Stimulated activated CD8-positive, alpha-beta memory T cell treated with anti-CD3 and anti-CD28 coated beads, Interleukin-12 subunit alpha, Interleukin-12 subunit beta, amount 100 ng/mL, for 1 hour (primary cell): ENCODE results near the gene PCBD2.
"Not testable (repeated sequence)": the region's sequence is repeated elsewhere in the genome, so short reads cannot be mapped to it uniquely, and the experiment has no call there.

ENCODE experiments used
- DNase-seq: peaks from one replicate; pipeline ENCODE4 v3.0.0-alpha.2; 2020; ENCODE audit warnings: low read depth

Gene PCBD2

DNA sequence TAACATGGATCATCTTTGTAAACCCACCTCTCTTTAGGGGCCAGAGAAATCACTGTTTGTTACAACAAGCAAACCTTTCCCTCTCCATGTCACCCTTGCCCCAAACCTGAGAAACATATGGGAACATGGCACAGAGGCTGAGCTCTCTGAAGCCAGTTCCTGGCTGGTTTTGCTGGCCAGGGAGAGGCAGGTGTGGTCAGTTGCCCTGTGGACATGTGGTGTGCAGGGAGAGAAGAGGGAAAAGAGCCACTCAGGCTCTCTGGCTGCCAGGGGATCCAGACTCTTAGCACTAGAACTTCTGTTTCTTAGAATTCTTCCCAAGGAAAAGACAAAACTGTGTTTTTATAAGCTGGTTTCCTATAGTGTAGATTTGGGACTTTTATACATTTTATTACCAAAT lies 58.2 kb downstream of the PCBD2 start:
- DNase-seq: no peak

DNA sequence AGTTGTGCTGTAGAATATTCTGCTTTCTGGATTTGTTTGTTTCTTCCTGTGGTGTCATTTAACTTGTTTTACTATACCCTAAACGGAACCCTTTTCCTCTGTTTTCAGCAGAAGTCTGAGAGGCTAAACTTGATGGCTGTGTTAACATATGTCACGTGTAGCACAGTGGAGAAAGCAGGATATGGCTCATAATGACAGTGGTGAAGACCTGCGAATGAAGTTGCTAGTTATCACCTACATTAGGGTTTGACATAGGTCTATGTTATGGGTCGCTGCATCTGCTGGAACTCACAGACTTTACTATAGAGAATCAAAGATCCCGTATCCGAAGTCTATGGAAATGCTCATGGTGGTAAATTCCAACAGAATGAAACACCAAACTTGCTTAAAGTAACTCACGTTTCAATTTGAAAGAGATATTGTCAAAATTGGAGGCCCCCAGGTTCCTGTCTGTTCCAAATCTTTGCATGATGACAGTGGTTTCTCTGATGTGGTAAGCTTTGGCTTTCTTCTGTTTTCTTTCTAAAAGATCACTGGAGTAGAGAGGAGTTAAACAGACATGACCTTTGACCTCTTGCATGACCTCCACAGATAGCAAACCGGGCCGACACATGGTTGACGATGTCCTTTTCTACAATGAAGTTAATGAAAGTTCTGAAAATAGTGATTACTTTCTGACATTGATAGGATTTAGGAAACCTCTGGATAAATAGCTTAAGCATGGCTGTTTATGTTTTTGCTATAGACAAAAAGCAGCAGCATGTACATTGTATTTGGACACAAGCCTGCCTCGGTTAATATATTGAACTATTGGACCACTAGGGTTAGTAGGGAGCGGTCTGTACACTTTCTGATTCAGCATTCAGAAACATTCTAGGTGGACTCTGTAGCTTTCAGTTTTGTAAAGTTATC lies 59.7 kb downstream of the PCBD2 start:
- no peak for DNase-seq

DNA sequence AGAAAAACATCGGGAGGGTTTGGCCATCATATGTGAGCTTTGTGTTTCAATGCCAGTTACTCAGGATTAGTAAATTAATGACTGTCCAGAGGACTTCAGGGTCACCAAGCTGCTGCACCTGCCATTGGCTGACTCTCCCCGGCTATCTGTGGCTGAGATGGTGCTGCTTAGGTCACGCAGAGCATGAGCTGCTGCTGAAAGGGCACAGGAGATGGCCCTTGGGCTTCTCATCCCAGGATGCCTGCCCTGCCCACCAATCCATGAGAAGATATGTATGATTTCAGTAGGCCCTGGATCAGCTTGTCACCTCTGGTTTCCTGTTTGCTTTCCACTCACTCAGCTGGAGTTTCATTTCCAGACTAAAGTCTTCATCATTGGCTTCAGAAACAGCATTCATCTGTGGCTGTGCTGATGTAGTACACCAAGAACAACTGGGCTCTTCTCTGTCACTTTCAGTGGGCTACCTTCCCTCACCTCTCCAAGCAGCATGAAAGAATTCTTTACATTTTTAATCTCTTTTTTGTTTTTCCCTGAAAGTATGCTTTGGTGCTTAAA lies 60.4 kb downstream of the PCBD2 start:
- no peak for DNase-seq

DNA sequence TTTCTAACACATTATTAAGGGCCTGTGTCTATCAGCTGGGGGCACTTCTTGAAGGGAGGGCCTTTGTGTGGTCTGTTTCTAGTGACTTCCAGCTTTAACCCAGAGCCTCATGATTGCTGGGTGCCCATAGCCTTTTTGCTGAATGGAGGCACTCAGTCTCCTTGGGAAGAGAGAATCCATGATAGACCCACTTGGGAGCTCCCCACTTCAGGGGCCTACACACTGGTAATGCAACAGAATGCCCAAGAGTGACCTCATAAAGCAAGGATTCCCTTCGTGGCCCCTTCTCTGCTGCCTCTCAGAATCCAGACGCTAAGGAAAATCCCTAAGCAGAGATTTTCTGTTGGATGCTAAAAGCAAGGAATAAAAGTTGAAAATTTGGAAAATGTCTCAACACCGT lies 62.7 kb downstream of the PCBD2 start, which contains the start of gene CATSPER3:
Gene CATSPER3 (plus strand): TSS at position 301 of the 400 bp plus-strand sequence. CDS start 85 bp downstream, at position 386.
- DNase-seq: no peak

DNA sequence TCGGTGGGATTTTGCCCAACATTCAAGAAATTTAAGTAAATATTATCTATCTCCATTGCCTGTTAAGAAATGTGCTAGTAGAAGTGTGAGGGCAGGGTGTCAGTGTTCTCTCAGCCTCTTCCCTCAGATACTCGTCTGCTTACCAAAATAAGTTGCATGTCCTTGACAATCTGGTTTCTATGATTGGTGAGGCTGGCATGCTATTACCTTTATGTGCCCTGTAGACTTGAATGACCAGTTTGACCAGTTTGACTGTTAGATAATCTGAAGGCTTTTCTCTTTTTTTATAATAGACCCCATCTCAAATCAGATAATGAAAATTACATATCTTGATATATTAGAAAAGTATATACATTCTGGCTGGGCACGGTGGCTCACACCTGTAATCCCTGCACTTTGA lies 63.1 kb downstream of the PCBD2 start:
- DNase-seq: no peak

DNA sequence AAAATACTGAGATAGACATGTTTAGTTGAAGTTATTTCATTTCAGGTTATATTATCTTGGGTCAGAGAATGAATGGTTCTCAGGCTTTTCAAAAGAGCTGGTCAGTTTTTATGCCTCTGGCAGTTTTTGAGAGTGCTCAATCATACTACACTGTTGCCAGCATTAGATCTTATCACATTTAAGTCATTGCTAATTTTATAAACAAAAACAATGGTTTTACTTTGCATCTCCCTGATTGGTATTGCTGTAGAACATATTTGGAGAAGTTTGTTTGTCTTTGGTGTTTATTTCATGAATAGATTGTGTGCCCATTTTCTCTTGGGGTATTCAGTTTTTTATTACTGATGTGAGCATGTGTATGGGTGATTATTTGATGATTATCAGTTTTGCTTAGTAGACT lies 64.2 kb downstream of the PCBD2 start:
- no peak for DNase-seq

DNA sequence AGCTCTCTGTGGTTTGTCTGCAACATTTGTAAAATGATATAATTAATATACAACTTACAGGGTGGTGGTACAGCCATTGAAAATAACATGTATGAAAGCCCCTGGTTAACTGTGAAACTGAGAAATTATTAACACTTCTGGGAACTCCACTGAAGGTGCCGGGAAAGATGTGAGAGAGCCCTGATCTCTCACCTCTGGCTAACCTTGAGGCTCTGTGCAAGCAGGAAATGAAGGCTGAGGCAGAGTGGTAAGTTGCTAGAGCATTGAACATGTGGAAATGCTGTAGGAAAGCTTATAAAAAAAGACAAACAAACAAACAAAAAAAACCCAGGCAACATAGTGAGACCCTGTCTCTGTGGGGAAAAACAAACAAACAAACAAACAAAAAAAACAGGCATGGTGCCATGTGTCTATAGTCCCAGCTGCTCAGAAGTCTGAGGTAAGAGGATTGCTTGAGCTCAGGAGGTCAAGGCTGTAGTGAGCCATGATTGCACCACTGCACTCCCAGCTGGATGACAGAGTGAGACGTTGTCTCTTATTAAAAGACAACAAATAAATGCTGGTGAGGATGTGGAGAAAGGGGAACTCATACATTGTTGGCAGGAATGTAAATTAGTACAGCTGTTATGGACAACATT lies 70.3 kb downstream of the PCBD2 start:
- no peak for DNase-seq

DNA sequence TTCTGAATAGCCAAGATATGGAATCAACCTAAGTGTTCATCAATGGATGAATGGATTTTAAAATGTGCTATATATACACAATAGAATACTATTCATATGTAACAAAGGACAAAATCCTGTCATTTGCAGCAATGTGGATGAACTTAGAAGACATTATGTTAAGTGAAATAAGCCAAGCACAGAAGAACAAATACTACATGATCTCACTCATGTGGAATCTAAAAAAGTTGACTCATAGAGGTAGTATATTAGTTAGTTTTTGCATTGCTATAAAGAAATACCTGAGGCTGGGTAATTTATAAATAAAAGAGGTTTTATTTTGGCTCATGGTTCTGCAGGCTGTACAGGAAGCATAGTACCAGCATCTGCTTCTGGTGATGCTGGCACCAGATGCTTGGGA lies 70.9 kb downstream of the PCBD2 start:
- DNase-seq: no peak

DNA sequence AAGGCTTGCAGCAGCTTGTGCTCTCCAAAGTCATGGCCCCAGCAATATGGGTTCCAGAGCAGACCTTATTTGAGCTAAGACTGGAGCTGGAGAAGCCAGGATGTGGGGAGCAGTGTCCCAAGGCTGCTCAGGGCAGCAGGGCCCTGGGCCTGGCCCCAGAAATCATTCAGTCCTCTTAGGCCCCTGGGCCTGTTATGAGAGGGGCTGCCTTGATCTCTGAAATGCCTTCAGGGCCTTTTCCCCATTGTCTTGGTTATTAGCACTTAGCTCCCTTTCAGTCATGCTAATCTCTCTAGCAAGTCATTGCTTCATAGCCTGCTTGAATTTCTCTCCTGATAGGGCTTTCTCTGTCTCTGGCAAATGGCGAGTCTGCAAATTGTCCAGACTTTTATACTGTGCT lies 71.9 kb downstream of the PCBD2 start:
- DNase-seq: no peak

DNA sequence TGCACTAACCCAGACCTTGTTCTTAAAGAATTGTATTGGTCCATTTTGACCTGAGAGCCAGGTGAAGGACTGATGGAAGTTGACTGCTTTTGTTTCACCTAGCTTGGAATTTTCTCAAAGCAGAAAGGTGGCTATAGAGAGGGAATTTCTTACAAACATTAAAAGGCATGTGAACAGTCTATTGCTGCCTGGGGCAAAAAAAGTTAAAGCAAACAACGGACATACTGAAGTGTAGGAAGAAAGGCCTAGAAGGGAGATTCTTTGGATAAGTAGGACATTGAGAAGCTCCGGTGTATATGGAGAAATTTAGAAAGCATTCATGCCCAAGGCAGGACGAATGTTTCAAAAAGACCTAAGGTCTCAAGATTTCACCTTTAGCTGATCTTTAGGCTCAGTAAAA lies 74.5 kb downstream of the PCBD2 start:
- DNase-seq: no peak

DNA sequence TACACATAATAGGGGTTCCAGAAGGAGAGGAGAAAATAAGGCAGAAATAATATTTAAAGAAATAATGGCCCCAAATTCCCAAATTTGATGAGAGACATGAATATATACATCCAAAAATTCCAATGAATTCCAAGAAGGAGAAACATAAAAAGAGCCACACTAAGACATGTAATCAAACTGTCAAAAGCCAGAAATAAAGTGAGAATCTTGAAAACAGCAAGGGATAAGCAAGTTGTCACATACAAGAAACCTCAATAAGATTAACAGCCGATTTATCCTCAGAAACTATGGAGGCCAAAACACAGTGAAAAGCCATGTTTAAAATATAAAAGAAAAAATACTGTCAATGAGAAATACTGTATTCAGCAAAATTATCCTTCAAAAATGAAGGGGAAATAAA lies 77.3 kb downstream of the PCBD2 start:
- no peak for DNase-seq

DNA sequence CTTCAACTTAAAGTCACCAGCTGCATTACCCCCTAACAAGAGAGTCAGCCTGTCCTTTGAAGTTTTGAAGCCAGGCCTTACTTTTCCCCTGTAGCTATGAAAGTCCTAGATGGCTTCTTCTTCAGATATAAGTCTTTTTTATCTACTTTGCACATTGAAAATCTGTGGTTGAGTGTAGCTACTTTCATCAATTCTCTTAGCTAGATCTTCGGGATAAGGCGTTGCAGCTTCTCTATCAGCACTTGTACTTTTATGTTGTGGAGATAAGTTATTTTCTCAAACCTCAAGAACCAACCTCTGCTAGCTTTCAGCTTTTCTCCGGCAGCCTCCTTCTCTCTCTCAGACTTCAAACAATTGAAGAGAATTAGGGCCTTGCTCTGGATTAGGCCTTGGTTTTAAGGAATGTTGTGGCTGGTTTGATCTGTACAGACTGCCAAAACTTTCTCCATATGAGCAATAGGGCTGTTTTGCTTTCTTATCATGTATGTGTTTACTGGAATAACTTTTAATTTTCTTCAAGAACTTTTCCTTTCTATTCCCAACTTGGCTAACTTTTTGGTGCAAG lies 84.4 kb downstream of the PCBD2 start:
- no peak for DNase-seq

DNA sequence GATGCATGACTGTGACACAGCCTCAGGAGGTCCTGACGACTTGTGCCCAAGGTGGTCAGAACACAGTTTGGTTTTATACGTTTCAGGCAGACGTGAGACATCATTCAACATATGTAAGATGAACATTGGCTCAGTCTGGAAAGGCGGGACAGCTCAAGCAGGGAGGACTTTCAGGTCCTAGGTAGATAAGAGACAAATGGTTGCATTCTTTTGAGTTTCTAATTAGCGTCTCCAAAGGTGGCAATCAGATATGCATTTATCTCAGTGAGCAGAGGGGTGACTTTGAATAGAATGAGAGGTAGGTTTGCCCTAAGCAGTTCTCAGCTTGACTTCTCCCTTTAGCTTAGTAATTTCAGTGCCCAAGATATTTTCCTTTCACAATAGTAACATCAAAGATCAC lies 85.3 kb downstream of the PCBD2 start:
- DNase-seq: not testable (repeated sequence)

DNA sequence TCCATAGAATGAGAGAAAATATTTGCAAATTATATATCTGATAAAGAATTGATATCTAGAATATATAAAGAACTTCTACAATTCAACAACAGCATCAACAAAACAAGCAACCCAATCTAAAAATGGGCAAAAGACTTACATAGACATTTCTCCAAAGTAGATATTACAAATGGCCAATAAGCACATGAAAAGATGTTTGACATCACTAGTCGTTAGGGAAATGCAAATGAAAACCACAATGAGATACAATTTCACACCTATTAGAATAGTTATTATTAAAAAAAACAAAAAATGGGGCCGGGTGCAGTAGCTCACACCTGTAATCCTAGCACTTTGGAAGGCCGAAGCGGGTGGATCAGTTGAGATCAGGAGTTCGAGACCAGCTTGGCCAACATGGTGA lies 87.2 kb downstream of the PCBD2 start:
- no peak for DNase-seq

DNA sequence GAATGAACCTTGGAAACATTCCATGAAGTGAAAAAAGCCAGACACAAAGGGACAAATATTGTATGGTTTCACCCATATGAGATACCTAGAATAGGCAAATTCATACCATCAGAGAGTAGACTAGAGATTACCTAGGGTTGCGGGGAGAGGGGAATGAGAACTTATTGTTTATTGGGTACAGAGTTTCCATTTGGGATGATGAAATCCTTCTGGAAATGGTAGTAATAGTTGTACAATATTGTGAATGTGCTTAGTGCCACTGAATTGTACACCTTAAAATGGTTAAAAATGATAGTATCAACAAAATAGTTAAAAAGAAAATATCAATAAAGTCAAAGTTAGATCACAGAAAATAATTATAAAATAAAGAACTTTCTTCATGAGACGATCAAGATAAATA lies 88.2 kb downstream of the PCBD2 start:
- no peak for DNase-seq

DNA sequence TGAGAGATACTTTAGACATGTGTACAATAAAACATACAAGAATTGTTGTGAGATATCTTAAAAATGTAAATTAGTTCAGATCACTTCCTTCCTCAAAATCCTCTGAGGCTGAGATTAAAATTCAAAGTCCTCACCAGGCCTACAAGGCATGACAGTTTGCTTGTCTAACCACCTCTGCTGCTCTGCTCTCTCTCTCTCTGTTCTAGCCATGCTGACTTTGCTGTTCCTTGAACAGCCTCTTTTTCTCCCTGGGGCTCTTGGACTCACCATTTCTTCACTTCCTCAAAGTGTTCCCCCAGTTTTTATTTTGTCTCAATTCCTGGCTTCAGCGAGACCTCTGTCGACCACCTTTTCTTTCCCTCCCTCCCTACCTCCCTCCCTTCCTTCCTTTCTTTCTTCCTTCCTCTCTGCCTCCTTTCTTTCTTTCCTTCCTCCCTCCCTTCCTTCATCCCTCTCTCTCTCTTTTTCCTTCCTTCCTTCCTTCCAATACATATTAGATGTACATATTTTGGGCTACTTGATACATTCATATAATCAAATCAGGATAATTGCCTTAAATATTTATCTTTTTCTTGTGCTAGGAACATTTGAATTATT lies 89.7 kb downstream of the PCBD2 start:
- DNase-seq: no peak

DNA sequence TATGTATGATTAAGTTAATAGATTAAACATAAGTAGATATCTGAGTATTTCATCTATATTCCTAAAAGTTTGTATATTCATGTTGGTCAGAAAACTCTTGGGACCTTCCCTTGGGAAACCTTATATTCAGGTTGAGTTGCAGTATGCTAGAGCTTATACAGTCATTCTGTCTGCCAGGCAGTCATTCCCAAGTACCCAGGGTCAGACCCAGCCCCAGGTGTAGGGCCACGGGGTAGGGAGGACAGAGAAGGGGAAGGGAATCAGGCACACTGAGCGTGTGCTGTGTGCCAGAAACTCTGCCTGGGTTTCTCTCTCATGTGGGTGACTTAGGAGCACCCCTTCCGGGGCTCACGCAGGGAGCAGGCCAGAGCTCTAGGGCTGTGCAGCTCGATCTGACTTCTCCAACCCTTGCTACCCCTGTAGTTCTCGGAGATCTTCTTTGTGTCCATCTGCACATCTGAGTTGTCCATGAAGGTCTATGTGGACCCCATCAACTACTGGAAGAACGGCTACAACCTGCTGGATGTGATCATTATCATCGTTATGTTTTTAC lies 91.0 kb downstream of the PCBD2 start:
- no peak for DNase-seq

DNA sequence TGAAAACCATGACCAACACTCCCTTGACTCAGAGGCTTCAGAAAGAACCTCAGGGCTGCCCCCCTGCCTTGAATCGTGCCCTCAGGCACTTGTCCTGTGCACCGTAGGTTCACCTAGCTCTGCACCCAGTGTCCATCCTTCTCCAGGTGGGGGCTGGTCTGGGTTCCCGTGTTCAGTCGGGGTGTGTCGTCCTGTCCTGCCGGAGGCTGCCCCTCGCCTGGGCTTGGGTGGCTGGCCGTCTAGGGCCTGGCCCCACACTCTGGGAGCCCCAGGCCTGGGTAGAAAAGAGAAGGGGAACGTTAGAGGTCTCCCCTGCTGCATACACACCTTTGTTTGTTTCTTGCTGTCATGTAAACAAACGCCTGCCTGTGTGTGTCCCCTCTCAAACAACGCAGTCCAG lies 92.1 kb downstream of the PCBD2 start:
- no peak for DNase-seq

DNA sequence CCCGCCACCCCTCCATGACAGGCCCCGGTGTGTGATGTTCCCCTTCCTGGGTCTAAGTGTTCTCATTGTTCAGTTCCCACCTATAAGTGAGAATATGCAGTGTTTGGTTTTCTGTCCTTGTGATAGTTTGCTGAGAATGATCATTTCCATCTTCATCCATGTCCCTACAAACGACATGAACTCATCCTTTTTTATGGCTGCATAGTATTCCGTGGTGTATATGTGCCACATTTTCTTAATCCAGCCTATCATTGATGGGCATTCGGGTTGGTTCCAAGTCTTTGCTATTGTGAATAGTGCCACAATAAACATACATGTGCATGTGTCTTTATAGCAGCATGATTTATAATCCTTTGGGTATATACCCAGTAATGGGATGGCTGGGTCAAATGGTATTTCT lies 93.1 kb downstream of the PCBD2 start:
- DNase-seq: not testable (repeated sequence)

DNA sequence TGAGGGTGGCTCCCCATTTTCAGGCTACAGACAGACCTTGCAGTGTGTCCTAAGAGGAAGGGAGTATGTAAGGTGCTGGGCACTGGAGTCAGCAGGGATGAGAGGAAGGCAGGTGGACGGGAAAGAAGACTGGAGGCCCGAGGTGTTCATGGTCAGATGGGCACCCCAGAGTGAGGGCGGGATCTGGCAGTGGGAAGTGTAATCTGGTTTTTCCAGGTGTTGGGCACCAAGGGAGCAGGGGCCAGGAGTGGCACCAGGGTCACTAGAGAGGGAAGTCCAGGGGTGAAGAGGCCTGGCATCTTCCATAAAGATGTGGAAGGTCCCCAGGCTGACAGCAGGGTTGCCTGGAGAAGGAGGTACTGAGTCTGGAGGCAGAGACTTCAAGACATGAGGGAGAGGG lies 99.4 kb downstream of the PCBD2 start:
- no peak for DNase-seq

DNA sequence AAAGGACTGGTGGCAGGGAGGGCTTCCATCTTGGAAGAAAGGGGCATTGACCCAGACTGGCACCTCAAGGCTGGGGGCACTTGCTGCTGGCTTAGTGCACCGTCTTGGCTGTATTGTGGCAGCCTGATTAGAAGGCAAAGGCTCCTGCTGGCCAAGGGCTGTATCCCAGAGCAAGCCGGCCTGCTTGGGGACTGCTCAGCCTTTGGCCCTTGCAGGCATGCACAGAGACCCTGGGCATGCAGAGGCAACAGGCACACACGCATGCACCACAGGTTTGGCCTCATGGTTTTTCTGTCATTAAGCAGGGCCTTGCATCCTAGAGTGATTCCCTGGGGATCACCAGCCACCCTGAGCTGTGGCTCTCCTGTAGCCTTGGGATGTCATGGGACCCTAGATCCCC lies 100.1 kb downstream of the PCBD2 start:
- DNase-seq: no peak

DNA sequence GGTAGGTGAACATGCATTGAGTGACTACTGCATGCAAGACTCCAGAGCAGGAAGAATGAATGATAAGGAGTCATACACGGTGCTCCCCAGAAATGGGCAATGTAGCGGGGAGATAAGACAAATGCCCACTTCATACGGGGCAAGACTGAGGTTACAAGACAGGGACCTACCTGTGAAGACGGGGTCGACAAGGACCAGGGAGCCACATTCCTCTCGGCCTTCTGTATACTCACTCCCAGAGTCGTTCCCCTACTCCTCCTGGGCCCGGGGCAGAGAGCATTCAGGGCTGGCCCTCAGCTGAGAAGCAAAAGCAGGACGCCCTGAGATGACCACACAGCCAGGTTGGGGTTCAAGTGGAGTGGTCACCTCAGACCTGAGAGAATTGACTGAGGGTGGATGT lies 102.4 kb downstream of the PCBD2 start:
- no peak for DNase-seq
